Retinal pigment epithelial cell (primary cell): ENCODE results near the gene OBSL1.

Source experiments
- DNase-seq: peaks from one replicate; pipeline ENCODE4 v3.0.0-alpha.2; 2010; ENCODE audit warnings: low read depth
- H3K4me3 ChIP-seq: 2 replicates; pipeline ENCODE4 v1.5.1; 2011; ENCODE audit warnings: mild to moderate bottlenecking, low read length, control low read depth, moderate library complexity
- TF ChIP-seq, protein P1 (sequence below): conservative IDR thresholded peaks from 2 replicates; pipeline ENCODE4 v1.5.1; 2011; ENCODE audit warnings: low read depth, low read length, control low read depth, inconsistent platforms

The OBSL1 gene

DNA sequence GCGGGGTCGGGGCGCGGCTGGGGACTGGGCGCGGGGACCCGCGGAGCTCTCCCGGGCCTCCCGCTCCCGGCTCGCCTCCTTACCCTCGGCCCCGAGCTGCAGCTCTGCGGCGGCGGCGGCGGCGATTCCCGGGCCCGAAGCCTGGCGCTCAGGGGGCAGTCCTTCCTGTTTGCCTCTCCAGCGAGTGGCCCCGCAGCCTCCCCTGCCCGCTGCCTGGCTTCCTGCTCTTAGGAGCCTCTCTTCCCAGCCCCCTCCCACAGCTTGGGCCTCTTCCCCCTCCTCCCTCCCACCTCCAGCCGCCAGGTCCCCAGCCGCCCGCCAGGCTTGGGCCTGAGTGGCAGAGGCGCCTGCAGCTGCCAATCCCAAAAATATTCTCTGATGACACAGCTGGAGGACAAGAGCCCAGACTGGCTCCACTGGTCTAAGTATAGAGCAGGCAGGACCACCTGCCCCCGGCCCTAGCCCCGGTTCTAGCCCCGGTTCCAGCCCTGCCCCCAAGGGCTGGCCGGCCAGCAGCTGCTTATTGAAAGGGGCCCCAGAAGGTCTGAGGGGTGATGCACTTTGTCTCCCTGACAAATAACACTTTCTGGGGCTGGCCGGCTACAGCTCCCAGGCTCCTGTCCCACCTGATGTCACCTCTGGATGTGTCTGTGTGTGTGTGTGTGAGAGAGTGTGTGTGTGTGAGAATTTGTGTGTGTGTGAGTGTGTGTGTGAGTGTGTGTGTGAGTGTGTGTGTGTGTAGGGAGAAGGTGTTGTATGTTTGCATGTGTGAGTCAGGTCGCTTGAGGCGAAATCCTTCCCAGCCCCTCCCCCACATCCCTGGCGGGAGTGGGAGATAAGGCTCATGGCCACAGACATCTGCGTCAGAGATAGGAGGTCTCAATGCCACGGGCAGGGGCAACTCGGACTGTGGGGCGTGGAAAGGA is at the start of gene OBSL1:
Gene OBSL1 (minus strand): TSS at position 229 of the 926 bp plus-strand sequence. CDS start 307 bp downstream, outside the sequence.
- peak within 1 kb of the TSS; percentile 52 for H3K4me3 ChIP-seq
- DNase-seq: peak; percentile 52
- TF ChIP-seq, protein P1, sequence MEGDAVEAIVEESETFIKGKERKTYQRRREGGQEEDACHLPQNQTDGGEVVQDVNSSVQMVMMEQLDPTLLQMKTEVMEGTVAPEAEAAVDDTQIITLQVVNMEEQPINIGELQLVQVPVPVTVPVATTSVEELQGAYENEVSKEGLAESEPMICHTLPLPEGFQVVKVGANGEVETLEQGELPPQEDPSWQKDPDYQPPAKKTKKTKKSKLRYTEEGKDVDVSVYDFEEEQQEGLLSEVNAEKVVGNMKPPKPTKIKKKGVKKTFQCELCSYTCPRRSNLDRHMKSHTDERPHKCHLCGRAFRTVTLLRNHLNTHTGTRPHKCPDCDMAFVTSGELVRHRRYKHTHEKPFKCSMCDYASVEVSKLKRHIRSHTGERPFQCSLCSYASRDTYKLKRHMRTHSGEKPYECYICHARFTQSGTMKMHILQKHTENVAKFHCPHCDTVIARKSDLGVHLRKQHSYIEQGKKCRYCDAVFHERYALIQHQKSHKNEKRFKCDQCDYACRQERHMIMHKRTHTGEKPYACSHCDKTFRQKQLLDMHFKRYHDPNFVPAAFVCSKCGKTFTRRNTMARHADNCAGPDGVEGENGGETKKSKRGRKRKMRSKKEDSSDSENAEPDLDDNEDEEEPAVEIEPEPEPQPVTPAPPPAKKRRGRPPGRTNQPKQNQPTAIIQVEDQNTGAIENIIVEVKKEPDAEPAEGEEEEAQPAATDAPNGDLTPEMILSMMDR: no peak

DNA sequence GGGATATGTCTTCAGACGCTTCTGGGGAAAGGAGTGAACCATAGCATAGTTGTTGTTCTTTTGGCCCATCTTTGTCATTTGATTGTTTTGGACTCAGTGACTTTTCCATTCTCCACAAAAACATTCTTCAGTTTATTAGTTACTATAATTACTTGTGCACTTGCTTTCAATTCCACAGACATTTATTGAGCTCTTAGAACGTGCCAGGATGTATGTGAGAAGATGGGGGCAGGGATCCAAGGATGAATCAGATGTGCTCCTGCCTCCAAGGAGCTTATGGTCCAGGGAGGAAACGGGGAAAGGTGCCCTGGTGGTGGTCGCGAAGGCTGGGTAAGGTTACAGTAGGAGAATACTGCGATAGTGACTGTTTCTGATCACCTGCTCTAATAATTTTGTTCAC is 49.2 kb upstream of the OBSL1 start:
- TF ChIP-seq, protein P1: no peak
- no peak overlapping the region for H3K4me3 ChIP-seq

DNA sequence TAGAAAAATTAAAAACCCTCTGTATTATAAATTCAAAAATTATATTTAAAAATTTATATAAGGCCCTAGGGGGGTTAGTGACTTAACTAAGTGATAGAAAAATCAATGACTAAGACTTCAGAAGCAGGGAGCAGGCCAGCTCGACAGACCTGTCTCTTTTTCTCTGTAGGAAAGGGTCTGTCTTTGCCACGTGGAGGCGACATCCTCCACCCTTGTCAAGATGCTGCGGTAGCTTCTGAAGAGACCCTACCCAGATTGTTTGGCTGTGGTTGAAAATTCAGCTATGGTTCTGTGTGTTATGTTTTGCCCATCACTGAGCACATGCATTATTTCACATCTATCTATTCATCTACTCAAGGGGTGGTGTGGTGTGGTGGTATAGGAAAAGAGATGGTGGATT is 47.9 kb upstream of the OBSL1 start:
- DNase-seq: no peak
- no peak overlapping the region for H3K4me3 ChIP-seq
- TF ChIP-seq, protein P1: no peak

More for the DNA sequence above, 49.2 kb upstream of the OBSL1 start:
- no peak for DNase-seq

DNA sequence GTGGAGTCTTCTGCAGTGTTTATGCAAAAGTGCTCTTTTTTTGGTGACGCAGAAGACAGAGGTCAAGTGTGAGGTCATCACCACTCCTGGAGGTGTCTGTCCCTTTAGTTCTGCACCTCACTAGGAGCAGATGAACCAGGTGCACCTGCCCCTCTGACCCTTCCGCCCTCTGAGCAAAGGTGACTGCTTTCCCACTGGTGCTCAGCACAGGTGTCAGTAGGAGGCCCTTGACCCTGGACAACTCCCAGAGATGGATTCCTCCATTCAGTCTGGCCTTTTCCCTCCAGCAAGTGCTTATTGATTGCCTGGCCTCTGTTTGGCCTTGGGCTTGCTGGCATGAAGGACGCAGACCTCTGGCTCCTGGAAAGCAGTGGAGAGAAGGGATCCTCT is 47.4 kb upstream of the OBSL1 start:
- H3K4me3 ChIP-seq: no peak overlapping the region
- DNase-seq: no peak
- TF ChIP-seq, protein P1: no peak

DNA sequence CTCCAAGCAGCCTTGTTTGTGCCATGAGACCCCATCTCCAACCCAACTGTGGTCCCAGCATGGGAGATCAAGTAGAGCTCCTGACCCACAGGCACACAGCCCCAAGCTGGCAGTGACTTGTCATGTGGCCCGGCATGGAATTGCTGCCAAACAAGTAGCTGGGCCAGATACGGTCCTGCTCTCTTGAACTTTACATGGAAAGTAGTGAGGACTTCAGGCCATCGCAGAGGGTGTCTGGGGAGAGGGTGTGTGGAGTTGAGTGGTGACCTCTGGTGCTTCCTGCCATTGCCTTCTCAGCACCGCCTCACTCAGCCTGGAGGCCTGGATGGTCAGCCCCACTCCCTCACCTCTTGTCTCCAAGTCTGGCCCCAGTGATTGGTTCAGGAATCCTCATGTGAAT is 45.2 kb upstream of the OBSL1 start:
- TF ChIP-seq, protein P1: no peak
- no peak overlapping the region for H3K4me3 ChIP-seq
- DNase-seq: no peak

DNA sequence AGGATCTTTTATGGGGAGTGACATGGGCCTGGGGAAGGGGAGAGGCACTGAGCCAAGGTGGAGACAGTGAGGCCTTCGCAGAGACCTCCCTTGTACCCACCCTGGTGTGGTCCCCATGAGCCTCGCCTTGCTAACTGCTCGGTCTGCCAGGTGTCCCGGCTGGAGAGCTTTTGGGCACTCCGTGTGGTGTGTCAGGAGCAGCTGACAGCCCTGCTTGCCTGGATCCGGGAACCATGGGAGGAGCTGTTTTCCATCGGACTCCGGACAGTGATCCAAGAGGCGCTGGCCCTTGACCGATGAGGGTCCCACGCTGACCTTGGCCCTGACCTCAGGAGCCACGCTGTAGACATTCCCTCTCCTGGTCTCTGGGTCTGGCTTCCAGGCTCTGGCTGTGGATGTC is 44.6 kb upstream of the OBSL1 start:
- H3K4me3 ChIP-seq: no peak overlapping the region
- TF ChIP-seq, protein P1: no peak
- DNase-seq: no peak

DNA sequence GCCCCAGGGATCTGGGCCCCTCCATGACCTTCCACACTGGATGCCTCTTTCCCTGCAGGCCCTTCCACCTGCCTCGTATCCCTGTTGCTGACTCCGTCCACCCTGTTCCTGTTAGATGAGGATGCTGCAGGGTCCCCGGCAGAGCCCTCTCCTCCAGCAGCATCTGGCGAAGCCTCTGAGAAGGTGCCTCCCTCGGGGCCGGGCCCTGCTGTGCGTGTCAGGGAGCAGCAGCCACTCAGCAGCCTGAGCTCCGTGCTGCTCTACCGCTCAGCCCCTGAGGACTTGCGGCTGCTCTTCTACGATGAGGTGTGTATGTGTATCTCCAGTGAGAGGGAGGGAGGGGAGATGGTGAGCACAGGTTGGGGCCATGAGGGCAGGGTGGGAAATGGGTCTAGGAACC is 43.7 kb upstream of the OBSL1 start:
- TF ChIP-seq, protein P1: no peak
- no peak for DNase-seq

More for the DNA sequence above, 43.7 kb upstream of the OBSL1 start:
- no peak overlapping the region for H3K4me3 ChIP-seq
